PC-9 (cell line): ENCODE measurements around the gene LMO7. TPM values are rescaled to one million over a fixed set of nuclear protein-coding genes. Genes with fewer than 3 reads are reported as not detected.

Source experiments
- BruUV-seq: library from RNA; stranded (reverse); fragments of 400-500 nt; replicated peaks from 2 replicates; lab custom pipeline; 2021; lab: Mats Ljungman, UMichigan
- CTCF ChIA-PET: fragments of 300-600 bp; sonication (Branson Sonifier 250); formaldehyde crosslinking; loops from one replicate; lab custom pipeline; 2022; ENCODE audit warnings: antibody characterized with exemption; lab: Charles Lee
- POLR2A ChIA-PET: fragments of 300-600 bp; sonication (Branson Sonifier 250); formaldehyde crosslinking; loops from one replicate; lab custom pipeline; 2022; ENCODE audit warnings: antibody characterized with exemption; ENCODE audit not compliant: unreplicated experiment; lab: Charles Lee
- DNase-seq, 2 experiments: peaks; one replicate each; pipeline versions ENCODE4 v3.0.0 to v3.0.0-alpha.2; 2015 to 2022; ENCODE audit warnings: mixed read lengths in 1 of 2
- H2AFZ ChIP-seq: fragments of 200-600 bp; sonication (generic); 2 replicates; pipeline ENCODE4 v1.8.1; 2017; ENCODE audit warnings: antibody characterized with exemption
- H3F3A ChIP-seq: fragments of 200-600 bp; sonication (generic); 2 replicates; pipeline ENCODE4 v1.8.1; 2017; ENCODE audit warnings: antibody characterized with exemption, mild to moderate bottlenecking, low read depth; ENCODE audit not compliant: insufficient read depth
- H3K27ac ChIP-seq: fragments of 200-600 bp; sonication (generic); 2 replicates; pipeline ENCODE4 v1.6.1; 2016; ENCODE audit warnings: mixed run types
- H3K27me3 ChIP-seq: fragments of 200-600 bp; sonication (generic); 2 replicates; pipeline ENCODE4 v1.6.1; 2016; ENCODE audit warnings: low read depth, mixed run types; ENCODE audit not compliant: insufficient read depth
- H3K36me3 ChIP-seq: fragments of 200-600 bp; sonication (generic); 2 replicates; pipeline ENCODE4 v1.6.1; 2016; ENCODE audit warnings: low read depth, mixed run types
- H3K4me1 ChIP-seq: fragments of 200-600 bp; sonication (generic); replicated peaks from 2 replicates; pipeline ENCODE4 v1.6.1; 2016; ENCODE audit warnings: mixed run types; ENCODE audit not compliant: insufficient read depth
- H3K4me2 ChIP-seq: fragments of 200-600 bp; sonication (generic); 2 replicates; pipeline ENCODE4 v1.6.1; 2017; ENCODE audit warnings: mixed run types
- H3K4me3 ChIP-seq: fragments of 200-600 bp; sonication (generic); 2 replicates; pipeline ENCODE4 v1.6.1; 2016; ENCODE audit warnings: mixed run types
- H3K79me2 ChIP-seq: fragments of 200-600 bp; sonication (generic); 2 replicates; pipeline ENCODE4 v1.6.1; 2017; ENCODE audit warnings: low read depth, mixed run types
- H3K9me2 ChIP-seq: fragments of 200-600 bp; sonication (generic); 2 replicates; pipeline ENCODE4 v1.8.1; 2017; ENCODE audit warnings: mild to moderate bottlenecking; ENCODE audit not compliant: insufficient read depth
- H3K9me3 ChIP-seq: fragments of 200-600 bp; sonication (generic); 2 replicates; pipeline ENCODE4 v1.8.1; 2016; ENCODE audit warnings: low read depth; ENCODE audit not compliant: insufficient read depth
- H4K20me1 ChIP-seq: fragments of 200-600 bp; sonication (generic); 2 replicates; pipeline ENCODE4 v1.8.1; 2017; ENCODE audit not compliant: insufficient read depth
- EZH2 ChIP-seq: fragments of 200-600 bp; sonication (generic); IDR thresholded peaks from 2 replicates; pipeline ENCODE4 v1.8.0; 2017; ENCODE audit warnings: antibody characterized with exemption, low read depth
- intact Hi-C: fragments of 100-400 bp; cut with micrococcal nuclease; formaldehyde crosslinking; loops from one replicate; pipeline ENCODE4 v1.10.0; 2022; ENCODE audit not compliant: unreplicated experiment
- total RNA-seq: library from RNA; stranded (reverse); gene quantifications from 2 replicates; pipeline ENCODE4 v1.2.3, GENCODE V29; 2021
- TF ChIP-seq, protein P1 (sequence below): fragments of 200-600 bp; sonication (generic); conservative IDR thresholded peaks from 2 replicates; pipeline ENCODE4 v1.6.1; 2017; ENCODE audit warnings: mixed run types, antibody characterized with exemption, mild to moderate bottlenecking, moderate library complexity

The LMO7 gene
- total RNA-seq, 1 experiment from 2014 or later: 93.0 TPM

- no peaks in the 10 kb centered on the region for H4K20me1 ChIP-seq
- H3K27me3 ChIP-seq: no peaks in the 10 kb centered on the region
- H3K4me1 ChIP-seq: peaks cover 57% of the 10 kb centered on the region
- ChIA-PET POLR2A (interaction anchor here (0.6 kb wide), 1 partner anchor 54 kb away, joined by 3 read pairs; no protein-coding TSS in a partner anchor), CTCF (no interaction called here)
- peak overlapping the region; percentile 89 for H3K4me2 ChIP-seq
- no peak overlapping the region for H2AFZ ChIP-seq
- H3K9me3 ChIP-seq: peaks cover 11% of the 10 kb centered on the region; the same call in 1 of the 2 replicates
- TF ChIP-seq EZH2: no peak
- TF ChIP-seq, protein P1, sequence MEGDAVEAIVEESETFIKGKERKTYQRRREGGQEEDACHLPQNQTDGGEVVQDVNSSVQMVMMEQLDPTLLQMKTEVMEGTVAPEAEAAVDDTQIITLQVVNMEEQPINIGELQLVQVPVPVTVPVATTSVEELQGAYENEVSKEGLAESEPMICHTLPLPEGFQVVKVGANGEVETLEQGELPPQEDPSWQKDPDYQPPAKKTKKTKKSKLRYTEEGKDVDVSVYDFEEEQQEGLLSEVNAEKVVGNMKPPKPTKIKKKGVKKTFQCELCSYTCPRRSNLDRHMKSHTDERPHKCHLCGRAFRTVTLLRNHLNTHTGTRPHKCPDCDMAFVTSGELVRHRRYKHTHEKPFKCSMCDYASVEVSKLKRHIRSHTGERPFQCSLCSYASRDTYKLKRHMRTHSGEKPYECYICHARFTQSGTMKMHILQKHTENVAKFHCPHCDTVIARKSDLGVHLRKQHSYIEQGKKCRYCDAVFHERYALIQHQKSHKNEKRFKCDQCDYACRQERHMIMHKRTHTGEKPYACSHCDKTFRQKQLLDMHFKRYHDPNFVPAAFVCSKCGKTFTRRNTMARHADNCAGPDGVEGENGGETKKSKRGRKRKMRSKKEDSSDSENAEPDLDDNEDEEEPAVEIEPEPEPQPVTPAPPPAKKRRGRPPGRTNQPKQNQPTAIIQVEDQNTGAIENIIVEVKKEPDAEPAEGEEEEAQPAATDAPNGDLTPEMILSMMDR: no peak
- peak overlapping the region; percentile 36; the same call in 1 of the 2 replicates for H3K4me3 ChIP-seq
- BruUV-seq: TSS peak; percentile 59
- H3K36me3 ChIP-seq: no peaks in the 10 kb centered on the region
- H3K27ac ChIP-seq: peak overlapping the region; percentile 100
- H3F3A ChIP-seq: peaks cover 36% of the 10 kb centered on the region
- DNase-seq: no peak
- H3K9me2 ChIP-seq: no peaks in the 10 kb centered on the region
- peaks cover 18% of the 10 kb centered on the region; the same call in 1 of the 2 replicates for H3K79me2 ChIP-seq
- intact Hi-C loops: loop anchor here (1.0 to 2.0 kb wide), 6 partner anchors 10 to 1817 kb away; no protein-coding TSS in a partner anchor
These were observed 69.8 kb downstream of the LMO7 start for GRCh38 chr13:75705908-75706307.

DNA sequence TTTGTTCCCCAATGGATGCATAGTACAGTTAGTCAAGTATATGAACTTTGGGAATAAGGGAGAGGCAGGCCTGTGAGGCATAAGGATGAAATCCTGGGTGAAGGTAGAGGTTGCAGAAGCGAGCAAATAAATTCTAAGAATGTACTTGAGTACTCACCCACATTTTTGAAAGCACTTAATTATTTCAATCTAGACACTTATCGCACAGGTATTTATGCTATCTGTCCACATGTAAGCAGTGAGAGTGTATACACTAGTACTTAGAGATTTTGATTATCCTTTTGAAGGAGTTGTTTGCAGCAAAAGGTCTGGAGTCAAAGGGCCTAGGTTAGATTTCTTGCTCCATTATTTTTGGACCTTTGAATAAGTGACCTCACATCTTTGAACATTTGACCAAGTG, 77.7 kb downstream of the LMO7 start:
- CTCF ChIA-PET: no interaction called here
- H3K4me2 ChIP-seq: no peak overlapping the region
- POLR2A ChIA-PET: interaction anchor here (0.7 kb wide), 1 partner anchor 11 kb away, joined by 10 read pairs; no protein-coding TSS in a partner anchor

GRCh38 chr13:75715601-75716523, 79.7 kb downstream of the LMO7 start:
- intact Hi-C loops: loop anchor here (1.0 kb wide), 2 partner anchors 11 to 44 kb away; no protein-coding TSS in a partner anchor
- H3K36me3 ChIP-seq: no peaks in the 10 kb centered on the region; the same call in 1 of the 2 replicates
- H3K9me2 ChIP-seq: no peaks in the 10 kb centered on the region
- CTCF ChIA-PET: interaction anchor here (0.6 to 1.0 kb wide), 2 partner anchors 20 to 56 kb away, joined by 3 read pairs; no protein-coding TSS in a partner anchor
- POLR2A ChIA-PET: interaction anchor here (0.6 to 1.0 kb wide), 6 partner anchors 9 to 1826 kb away, joined by 3 to 9 read pairs (median 4); no protein-coding TSS in a partner anchor
- H3K4me2 ChIP-seq: peak overlapping the region; percentile 26
- peaks cover 17% of the 10 kb centered on the region for H3F3A ChIP-seq
- no peaks in the 10 kb centered on the region for H4K20me1 ChIP-seq
- no peak overlapping the region for H3K4me3 ChIP-seq
- no peak for TF ChIP-seq EZH2
- TF ChIP-seq, protein P1: no peak
- H3K27me3 ChIP-seq: no peaks in the 10 kb centered on the region
- H3K9me3 ChIP-seq: no peaks in the 10 kb centered on the region
- BruUV-seq: TSS peak; percentile 88
- peak overlapping the region; percentile 11; the same call in 1 of the 2 replicates for H2AFZ ChIP-seq
- peak overlapping the region; percentile 95 for H3K27ac ChIP-seq
- peak in 1 of 2 experiments; percentile 52 for DNase-seq
- no peaks in the 10 kb centered on the region for H3K79me2 ChIP-seq
- H3K4me1 ChIP-seq: peaks cover 21% of the 10 kb centered on the region

More for the DNA sequence above, 77.7 kb downstream of the LMO7 start:
- Histone ChIP-seq H3K27ac (no peak overlapping the region), H3K36me3 (no peaks in the 10 kb centered on the region; the same call in 1 of the 2 replicates), H4K20me1 (no peaks in the 10 kb centered on the region), H3K9me2 (no peaks in the 10 kb centered on the region), H3K27me3 (no peaks in the 10 kb centered on the region), H3F3A (peaks cover 17% of the 10 kb centered on the region), H3K4me3 (no peak overlapping the region), H3K9me3 (no peaks in the 10 kb centered on the region), H3K4me1 (peaks cover 21% of the 10 kb centered on the region), H2AFZ (no peak overlapping the region), H3K79me2 (no peaks in the 10 kb centered on the region)
- DNase-seq: no peak
- intact Hi-C loops: no loop called here
- BruUV-seq: no TSS peak
- no peak for TF ChIP-seq EZH2
- TF ChIP-seq, protein P1: no peak
